Suprapubic skin (tissue), 4 donors: ENCODE data around the gene PLXNA2. TPM values are rescaled to one million over a fixed set of nuclear protein-coding genes. Genes with fewer than 3 reads are reported as not detected.

ENCODE experiments used
- DNase-seq, 2 donors: peaks; one replicate each; pipeline ENCODE4 v3.0.0-alpha.2; 2019; ENCODE audit warnings: low spot score in 2 of 2
- H3K27ac ChIP-seq: fragments of 200-600 bp; sonication (generic); one replicate; pipeline ENCODE4 v1.5.1; 2019
- H3K27me3 ChIP-seq: fragments of 200-600 bp; sonication (generic); one replicate; pipeline ENCODE4 v1.5.1; 2019
- H3K36me3 ChIP-seq: fragments of 200-600 bp; sonication (generic); one replicate; pipeline ENCODE4 v1.5.1; 2019
- H3K4me1 ChIP-seq: fragments of 200-600 bp; sonication (generic); one replicate; pipeline ENCODE4 v1.5.1; 2019
- H3K4me3 ChIP-seq: fragments of 200-600 bp; sonication (generic); one replicate; pipeline ENCODE4 v1.5.1; 2019; ENCODE audit warnings: mild to moderate bottlenecking
- H3K9me3 ChIP-seq: fragments of 200-600 bp; sonication (generic); one replicate; pipeline ENCODE4 v1.5.1; 2019
- EP300 ChIP-seq: sonication (generic); formaldehyde crosslinking; IDR thresholded peaks from one replicate; pipeline ENCODE4 v1.6.1; 2017; ENCODE audit warnings: antibody characterized with exemption
- POLR2A ChIP-seq, 2 donors: fragments of 450-650 bp; IDR thresholded peaks; one replicate each; pipeline ENCODE4 v1.6.1; 2017; ENCODE audit warnings: antibody characterized with exemption in 2 of 2, mild to moderate bottlenecking in 2 of 2, moderate library complexity in 2 of 2
- POLR2AphosphoS5 ChIP-seq, 3 donors: sonication (generic); formaldehyde crosslinking; IDR thresholded peaks; one replicate each; pipeline ENCODE4 v1.6.1; 2017; ENCODE audit warnings: antibody characterized with exemption in 3 of 3
- WGBS: methylation state at CpG from one replicate; pipeline ENCODE4 v1.1.5; 2018; 5-methylcytosine and 5-hydroxymethylcytosine counted together
- total RNA-seq, 4 donors: library from RNA; depleted of rRNA; stranded (reverse); fragments of >200 nt; gene quantifications; one replicate each; pipeline ENCODE4 v1.1.0, GENCODE V29; 2016
- TF ChIP-seq, protein P1 (sequence below), 2 donors: fragments of 200-600 bp in 1 of 2; fragments of 450-650 bp in 1 of 2; sonication (generic) in 1 of 2; IDR thresholded peaks; one replicate each; pipeline ENCODE4 v1.5.1; 2016 to 2019; ENCODE audit warnings: antibody characterized with exemption in 2 of 2, mild to moderate bottlenecking in 1 of 2, moderate library complexity in 1 of 2

Gene PLXNA2
- total RNA-seq, 4 donors from 2014 or later = 35.3 to 53.9 (median 45.7) TPM

DNA sequence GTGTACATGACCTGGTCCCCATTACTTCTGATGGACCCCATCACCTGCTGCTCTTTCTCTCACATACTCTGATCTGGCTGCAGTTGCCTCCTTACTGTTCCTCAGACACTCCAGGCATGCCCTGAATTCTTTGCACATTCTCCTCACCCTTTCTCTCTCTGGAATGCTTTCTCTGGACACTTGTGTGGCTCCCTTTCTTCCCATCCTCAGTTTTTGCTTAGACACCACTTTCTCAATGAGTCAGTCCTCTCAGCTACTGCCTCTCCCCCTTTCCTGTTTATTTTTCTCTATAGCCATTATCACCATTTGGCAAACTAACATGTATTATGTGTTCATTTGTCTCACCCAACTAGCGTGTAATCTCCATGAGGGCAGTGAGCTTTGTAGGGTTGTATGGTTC lies 28.1 kb downstream of the PLXNA2 start:
- Histone ChIP-seq H3K27me3 (no peaks in the 10 kb centered on the region), H3K4me3 (no peak overlapping the region), H3K9me3 (no peaks in the 10 kb centered on the region), H3K36me3 (peaks cover 27% of the 10 kb centered on the region), H3K4me1 (peaks cover 45% of the 10 kb centered on the region), H3K27ac (no peak overlapping the region)
- 97% methylated on average over 1 of the region's 1 CpG for WGBS
- DNase-seq = no peak
- TF ChIP-seq EP300 (no peak), POLR2A (IDR thresholded peaks at IDR 0.05) (no peak), POLR2AphosphoS5 (IDR thresholded peaks at IDR 0.05) (no peak)
- TF ChIP-seq, protein P1, sequence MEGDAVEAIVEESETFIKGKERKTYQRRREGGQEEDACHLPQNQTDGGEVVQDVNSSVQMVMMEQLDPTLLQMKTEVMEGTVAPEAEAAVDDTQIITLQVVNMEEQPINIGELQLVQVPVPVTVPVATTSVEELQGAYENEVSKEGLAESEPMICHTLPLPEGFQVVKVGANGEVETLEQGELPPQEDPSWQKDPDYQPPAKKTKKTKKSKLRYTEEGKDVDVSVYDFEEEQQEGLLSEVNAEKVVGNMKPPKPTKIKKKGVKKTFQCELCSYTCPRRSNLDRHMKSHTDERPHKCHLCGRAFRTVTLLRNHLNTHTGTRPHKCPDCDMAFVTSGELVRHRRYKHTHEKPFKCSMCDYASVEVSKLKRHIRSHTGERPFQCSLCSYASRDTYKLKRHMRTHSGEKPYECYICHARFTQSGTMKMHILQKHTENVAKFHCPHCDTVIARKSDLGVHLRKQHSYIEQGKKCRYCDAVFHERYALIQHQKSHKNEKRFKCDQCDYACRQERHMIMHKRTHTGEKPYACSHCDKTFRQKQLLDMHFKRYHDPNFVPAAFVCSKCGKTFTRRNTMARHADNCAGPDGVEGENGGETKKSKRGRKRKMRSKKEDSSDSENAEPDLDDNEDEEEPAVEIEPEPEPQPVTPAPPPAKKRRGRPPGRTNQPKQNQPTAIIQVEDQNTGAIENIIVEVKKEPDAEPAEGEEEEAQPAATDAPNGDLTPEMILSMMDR (IDR thresholded peaks at IDR 0.05) = no peak

DNA sequence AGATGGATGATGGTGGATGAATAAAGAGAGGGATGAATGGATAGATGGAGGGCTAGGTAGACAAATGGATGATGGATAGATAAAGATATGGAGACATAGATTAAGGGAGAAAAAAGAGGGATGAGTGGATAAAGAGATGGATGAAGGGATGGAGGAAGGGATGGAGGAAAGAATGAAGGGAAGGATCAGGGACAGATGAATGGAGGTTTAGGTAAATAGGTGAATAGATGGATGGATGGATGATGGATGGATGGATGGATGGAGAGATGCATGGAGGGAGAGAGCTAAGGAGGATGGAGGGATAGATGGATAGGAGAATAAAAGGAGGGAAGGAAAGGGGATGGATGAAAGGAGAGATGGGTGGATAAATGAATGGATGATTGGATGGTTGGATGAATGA lies 28.8 kb downstream of the PLXNA2 start:
- TF ChIP-seq POLR2A (IDR thresholded peaks at IDR 0.05) (no peak), POLR2AphosphoS5 (IDR thresholded peaks at IDR 0.05) (no peak), EP300 (no peak)
- TF ChIP-seq, protein P1 (IDR thresholded peaks at IDR 0.05) = no peak
- Histone ChIP-seq H3K9me3 (no peaks in the 10 kb centered on the region), H3K4me3 (no peak overlapping the region), H3K4me1 (peaks cover 39% of the 10 kb centered on the region), H3K27me3 (no peaks in the 10 kb centered on the region), H3K36me3 (peaks cover 27% of the 10 kb centered on the region), H3K27ac (no peak overlapping the region)
- no peak for DNase-seq

DNA sequence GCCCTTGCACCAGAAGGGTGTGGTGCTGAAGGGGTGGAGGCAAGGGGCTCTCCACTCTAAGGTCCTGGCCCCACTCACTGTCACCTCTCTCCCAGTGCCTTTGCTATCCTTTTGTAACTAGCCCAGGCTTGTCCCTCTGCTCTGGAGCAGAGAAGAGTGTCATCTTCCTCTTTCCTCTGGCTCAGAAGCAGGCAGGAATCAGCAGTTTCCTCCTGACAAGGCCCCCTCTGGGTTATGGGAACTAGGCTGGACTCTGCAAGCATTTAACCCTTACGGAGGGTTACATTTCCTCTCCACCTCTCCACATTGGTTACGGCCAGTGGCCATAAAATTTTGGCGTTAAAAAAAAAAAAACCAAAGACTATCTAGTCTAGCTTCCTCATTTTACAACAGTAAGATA lies 30.4 kb downstream of the PLXNA2 start:
- no peak overlapping the region for H3K4me3 ChIP-seq
- H3K9me3 ChIP-seq = no peaks in the 10 kb centered on the region
- no peak for DNase-seq
- no peak overlapping the region for H3K27ac ChIP-seq
- no peaks in the 10 kb centered on the region for H3K27me3 ChIP-seq
- H3K36me3 ChIP-seq = peaks cover 27% of the 10 kb centered on the region
- WGBS = 57% methylated on average over 3 of the region's 3 CpGs
- no peak for TF ChIP-seq EP300
- TF ChIP-seq, protein P1 (IDR thresholded peaks at IDR 0.05) = no peak
- TF ChIP-seq POLR2AphosphoS5 (IDR thresholded peaks at IDR 0.05) = no peak
- no peak for TF ChIP-seq POLR2A (IDR thresholded peaks at IDR 0.05)
- peaks cover 32% of the 10 kb centered on the region for H3K4me1 ChIP-seq

DNA sequence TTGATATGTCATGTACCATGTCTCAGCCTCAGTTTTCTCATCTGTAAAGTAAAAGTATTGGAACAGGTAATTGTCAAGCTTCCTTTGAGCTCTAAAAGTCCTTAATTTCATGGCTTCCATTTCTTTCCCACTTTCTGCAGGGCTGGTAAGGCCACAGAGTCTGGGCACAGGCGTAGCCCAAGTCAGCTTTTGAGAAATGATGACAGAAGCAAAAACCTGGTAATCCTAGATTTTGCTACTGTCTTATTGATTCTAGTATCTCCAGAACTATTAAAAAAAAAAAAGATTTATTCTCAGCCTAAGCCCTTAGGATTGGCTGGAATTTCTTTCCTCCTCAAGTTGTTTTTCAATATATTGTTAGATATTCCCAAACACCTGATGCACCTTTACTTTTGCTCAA lies 31.3 kb downstream of the PLXNA2 start:
- TF ChIP-seq POLR2AphosphoS5 (IDR thresholded peaks at IDR 0.05) = no peak
- TF ChIP-seq, protein P1 (IDR thresholded peaks at IDR 0.05) = no peak
- no peak for TF ChIP-seq POLR2A (IDR thresholded peaks at IDR 0.05)
- TF ChIP-seq EP300 = no peak
- Histone ChIP-seq H3K27ac (no peak overlapping the region), H3K4me1 (peaks cover 37% of the 10 kb centered on the region), H3K9me3 (no peaks in the 10 kb centered on the region), H3K36me3 (peaks cover 27% of the 10 kb centered on the region), H3K27me3 (no peaks in the 10 kb centered on the region), H3K4me3 (no peak overlapping the region)
- WGBS = 89% methylated on average over 1 of the region's 1 CpG
- DNase-seq = no peak

DNA sequence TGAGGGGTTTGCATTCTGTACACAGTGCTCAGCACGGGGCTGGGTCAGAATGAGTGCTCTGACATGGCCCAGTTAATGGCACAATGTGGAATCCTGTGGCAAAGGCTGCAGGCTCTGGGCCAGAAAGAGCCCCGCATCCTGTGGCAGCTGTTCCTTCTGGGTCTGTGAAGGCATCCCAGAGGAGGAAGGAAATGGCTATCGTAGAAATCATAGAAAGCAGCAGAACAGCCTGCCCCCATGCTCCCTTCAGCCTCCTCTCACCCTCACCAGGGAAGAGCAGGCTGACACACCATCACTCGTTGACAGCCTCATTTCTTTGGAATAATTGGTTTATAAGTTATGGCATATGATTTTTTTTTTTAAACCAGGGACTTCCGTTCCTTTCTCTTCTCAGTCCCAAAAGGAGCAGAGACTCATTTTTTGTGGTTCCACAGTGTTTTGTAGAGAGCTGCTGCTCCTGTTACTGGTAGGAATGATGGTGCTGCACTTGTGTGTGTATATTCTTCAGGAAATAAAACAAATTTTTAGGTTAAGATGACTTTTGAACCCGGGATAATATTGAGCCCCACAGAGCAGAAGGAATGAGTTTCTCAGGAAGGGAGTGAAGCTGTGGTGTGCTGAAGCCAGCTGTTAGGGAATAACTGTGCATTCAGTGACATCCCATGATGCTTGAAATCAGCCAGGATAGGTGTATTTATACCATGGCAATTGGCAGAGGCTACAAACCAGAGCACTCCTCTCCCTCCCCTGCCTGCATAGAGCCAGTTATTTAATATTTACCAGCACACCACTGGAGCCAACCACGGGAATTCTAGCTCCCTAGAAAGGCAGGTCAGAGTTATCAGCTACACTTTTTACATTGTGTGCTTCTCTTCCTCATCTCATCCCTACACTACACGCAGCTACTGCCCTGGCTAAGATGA lies 32.0 kb downstream of the PLXNA2 start:
- no peaks in the 10 kb centered on the region for H3K27me3 ChIP-seq
- no peak overlapping the region for H3K4me3 ChIP-seq
- H3K4me1 ChIP-seq = peaks cover 44% of the 10 kb centered on the region
- H3K36me3 ChIP-seq = peaks cover 22% of the 10 kb centered on the region
- H3K27ac ChIP-seq = no peak overlapping the region
- no peak for TF ChIP-seq EP300
- TF ChIP-seq POLR2A (IDR thresholded peaks at IDR 0.05) = no peak
- TF ChIP-seq POLR2AphosphoS5 (IDR thresholded peaks at IDR 0.05) = no peak
- TF ChIP-seq, protein P1 (IDR thresholded peaks at IDR 0.05) = no peak
- WGBS = 67% methylated on average over 8 of the region's 8 CpGs
- DNase-seq = no peak
- H3K9me3 ChIP-seq = no peaks in the 10 kb centered on the region
